Neural cell (in vitro differentiated cells): ENCODE measurements around the gene DPYD. TPM values are rescaled to one million over a fixed set of nuclear protein-coding genes. Genes with fewer than 3 reads are reported as not detected.

Experiments used
- H2AFZ ChIP-seq: fragments of 200-600, 300-800 bp; sonication (generic), shearing (Covaris generic); 2 replicates; pipeline ENCODE4 v1.6.0; 2014; ENCODE audit warnings: low read depth, mild to moderate bottlenecking, antibody characterized with exemption, low read length, moderate library complexity
- H3F3A ChIP-seq: fragments of 200-600 bp; shearing (Covaris generic); 2 replicates; pipeline ENCODE4 v1.6.1; 2016; ENCODE audit warnings: mild to moderate bottlenecking, moderate library complexity, mixed read lengths, antibody characterized with exemption, low read length; ENCODE audit not compliant: insufficient read depth, poor library complexity, severe bottlenecking
- H3K27ac ChIP-seq: fragments of 200-600, 300-800 bp; sonication (generic), shearing (Covaris generic); 2 replicates; pipeline ENCODE4 v1.5.1; 2014; ENCODE audit warnings: mild to moderate bottlenecking, low read length, moderate library complexity
- H3K27me3 ChIP-seq: fragments of 300-800, 200-600 bp; sonication (generic), shearing (Covaris generic); 2 replicates; pipeline ENCODE4 v1.6.0; 2014; ENCODE audit warnings: mild to moderate bottlenecking, low read depth, low read length, moderate library complexity; ENCODE audit not compliant: insufficient read depth
- H3K36me3 ChIP-seq: fragments of 300-800, 200-600 bp; sonication (generic), shearing (Covaris generic); 2 replicates; pipeline ENCODE4 v1.5.1; 2014; ENCODE audit warnings: mild to moderate bottlenecking, antibody characterized with exemption, low read length, moderate library complexity; ENCODE audit not compliant: insufficient read depth
- H3K4me2 ChIP-seq: fragments of 300-800, 200-600 bp; sonication (generic), shearing (Covaris generic); 2 replicates; pipeline ENCODE4 v1.6.0; 2014; ENCODE audit warnings: mild to moderate bottlenecking, low read length
- H3K4me3 ChIP-seq: fragments of 300-800, 200-600 bp; sonication (generic), shearing (Covaris generic); 2 replicates; pipeline ENCODE4 v1.5.1; 2014; ENCODE audit warnings: mild to moderate bottlenecking, low read length, moderate library complexity
- H3K79me2 ChIP-seq: fragments of 200-600 bp; shearing (Covaris generic); replicated peaks from 2 replicates; pipeline ENCODE4 v1.6.0; 2014; ENCODE audit warnings: mild to moderate bottlenecking, low read length, moderate library complexity; ENCODE audit not compliant: insufficient read depth
- H3K9ac ChIP-seq: fragments of 300-800, 200-600 bp; sonication (generic), shearing (Covaris generic); 2 replicates; pipeline ENCODE4 v1.6.1; 2016; ENCODE audit warnings: mild to moderate bottlenecking, low read length, mixed read lengths
- H3K9me2 ChIP-seq: fragments of 200-600 bp; shearing (Covaris generic); 2 replicates; pipeline ENCODE4 v1.6.1; 2016; ENCODE audit warnings: mild to moderate bottlenecking, low read length, mixed read lengths; ENCODE audit not compliant: insufficient read depth
- H3K9me3 ChIP-seq: fragments of 200-600, 300-800 bp; sonication (generic), shearing (Covaris generic); 2 replicates; pipeline ENCODE4 v1.6.1; 2016; ENCODE audit warnings: mild to moderate bottlenecking, mixed run types, low read length, moderate library complexity, mixed read lengths
- H4K20me1 ChIP-seq: fragments of 200-600 bp; shearing (Covaris generic); 2 replicates; pipeline ENCODE4 v1.6.1; 2016; ENCODE audit warnings: mild to moderate bottlenecking, mixed run types; ENCODE audit not compliant: insufficient read depth
- EP300 ChIP-seq: fragments of 450-650 bp; conservative IDR thresholded peaks from 2 replicates; pipeline ENCODE4 v1.6.1; 2014; ENCODE audit warnings: antibody characterized with exemption, mild to moderate bottlenecking, moderate library complexity; ENCODE audit not compliant: poor library complexity, severe bottlenecking
- EZH2 ChIP-seq: fragments of 200-600, 300-800 bp; shearing (Covaris generic), sonication (generic); IDR thresholded peaks from 2 replicates; pipeline ENCODE4 v1.6.1; 2014; ENCODE audit warnings: antibody characterized with exemption, low read length, borderline replicate concordance, mild to moderate bottlenecking; ENCODE audit not compliant: insufficient read depth, poor library complexity, severe bottlenecking
- MXI1 ChIP-seq: fragments of 450-650 bp; conservative IDR thresholded peaks from 2 replicates; pipeline ENCODE4 v1.6.1; 2014; ENCODE audit warnings: antibody characterized with exemption, mild to moderate bottlenecking; ENCODE audit not compliant: poor library complexity, severe bottlenecking
- POLR2AphosphoS5 ChIP-seq: IDR thresholded peaks from 2 replicates; pipeline ENCODE4 v1.6.1; 2012
- RAD21 ChIP-seq: fragments of 450-650 bp; conservative IDR thresholded peaks from 2 replicates; pipeline ENCODE4 v1.6.1; 2014; ENCODE audit warnings: antibody characterized with exemption, mild to moderate bottlenecking, moderate library complexity
- SMC3 ChIP-seq: fragments of 450-650 bp; conservative IDR thresholded peaks from 2 replicates; pipeline ENCODE4 v1.6.1; 2014; ENCODE audit warnings: antibody characterized with exemption, mild to moderate bottlenecking, moderate library complexity; ENCODE audit not compliant: poor library complexity
- TAF1 ChIP-seq: IDR thresholded peaks from 2 replicates; pipeline ENCODE4 v1.6.1; 2012; ENCODE audit warnings: low read depth
- polyA plus RNA-seq: library from polyadenylated mRNA; depleted of rRNA; stranded (reverse); fragments of >200 nt; gene quantifications from 2 replicates; pipeline ENCODE4 v1.2.3, GENCODE V29; 2014
- TF ChIP-seq, protein P1 (sequence below): fragments of 450-650 bp; IDR thresholded peaks from 2 replicates; pipeline ENCODE4 v1.5.1; 2014; ENCODE audit warnings: antibody characterized with exemption, mild to moderate bottlenecking, moderate library complexity; ENCODE audit not compliant: poor library complexity, severe bottlenecking
- TF ChIP-seq, protein P2 (sequence below): IDR thresholded peaks from 2 replicates; pipeline ENCODE4 v1.6.1; 2012; ENCODE audit warnings: borderline replicate concordance

DPYD gene
- polyA plus RNA-seq, 1 donor from 2014 or later = 6.7 TPM

DNA sequence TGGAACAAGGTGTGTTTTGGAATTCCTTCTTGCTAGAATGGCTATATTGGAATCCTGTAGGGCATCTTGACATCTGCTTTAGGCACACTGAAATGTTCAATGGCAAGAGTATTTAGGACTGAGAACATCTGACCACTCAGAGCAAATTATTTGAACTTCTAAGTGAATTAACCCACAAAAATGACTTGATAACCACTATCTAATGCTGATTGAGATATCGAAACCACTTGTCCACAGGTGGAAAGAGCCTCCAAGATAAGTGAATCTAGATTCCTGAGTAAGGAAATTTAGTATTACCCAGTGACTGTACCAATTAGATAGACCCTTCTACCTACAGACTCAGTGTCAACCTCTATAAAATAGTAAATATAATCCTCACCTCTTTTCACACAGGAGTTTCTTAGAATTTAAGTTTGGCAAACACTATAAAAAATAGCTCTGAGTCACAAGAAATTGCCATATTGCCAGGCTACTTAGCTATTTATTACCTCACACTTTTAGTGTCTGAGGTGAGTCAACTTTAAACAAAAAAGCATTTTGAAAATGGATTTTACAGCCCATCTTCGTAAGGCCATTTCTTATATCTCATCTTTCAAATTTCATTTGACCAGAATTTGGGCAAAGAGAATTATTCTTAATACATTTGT lies 777.5 kb downstream of the DPYD start:
- no peaks in the 10 kb centered on the region for H3K36me3 ChIP-seq
- no peak overlapping the region for H3K27ac ChIP-seq
- no peak overlapping the region for H2AFZ ChIP-seq
- TF ChIP-seq SMC3 (no peak), POLR2AphosphoS5 (no peak), TAF1 (no peak), MXI1 (no peak), EZH2 (no peak), RAD21 (no peak), EP300 (no peak)
- TF ChIP-seq, protein P1, sequence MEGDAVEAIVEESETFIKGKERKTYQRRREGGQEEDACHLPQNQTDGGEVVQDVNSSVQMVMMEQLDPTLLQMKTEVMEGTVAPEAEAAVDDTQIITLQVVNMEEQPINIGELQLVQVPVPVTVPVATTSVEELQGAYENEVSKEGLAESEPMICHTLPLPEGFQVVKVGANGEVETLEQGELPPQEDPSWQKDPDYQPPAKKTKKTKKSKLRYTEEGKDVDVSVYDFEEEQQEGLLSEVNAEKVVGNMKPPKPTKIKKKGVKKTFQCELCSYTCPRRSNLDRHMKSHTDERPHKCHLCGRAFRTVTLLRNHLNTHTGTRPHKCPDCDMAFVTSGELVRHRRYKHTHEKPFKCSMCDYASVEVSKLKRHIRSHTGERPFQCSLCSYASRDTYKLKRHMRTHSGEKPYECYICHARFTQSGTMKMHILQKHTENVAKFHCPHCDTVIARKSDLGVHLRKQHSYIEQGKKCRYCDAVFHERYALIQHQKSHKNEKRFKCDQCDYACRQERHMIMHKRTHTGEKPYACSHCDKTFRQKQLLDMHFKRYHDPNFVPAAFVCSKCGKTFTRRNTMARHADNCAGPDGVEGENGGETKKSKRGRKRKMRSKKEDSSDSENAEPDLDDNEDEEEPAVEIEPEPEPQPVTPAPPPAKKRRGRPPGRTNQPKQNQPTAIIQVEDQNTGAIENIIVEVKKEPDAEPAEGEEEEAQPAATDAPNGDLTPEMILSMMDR = no peak
- TF ChIP-seq, protein P2, sequence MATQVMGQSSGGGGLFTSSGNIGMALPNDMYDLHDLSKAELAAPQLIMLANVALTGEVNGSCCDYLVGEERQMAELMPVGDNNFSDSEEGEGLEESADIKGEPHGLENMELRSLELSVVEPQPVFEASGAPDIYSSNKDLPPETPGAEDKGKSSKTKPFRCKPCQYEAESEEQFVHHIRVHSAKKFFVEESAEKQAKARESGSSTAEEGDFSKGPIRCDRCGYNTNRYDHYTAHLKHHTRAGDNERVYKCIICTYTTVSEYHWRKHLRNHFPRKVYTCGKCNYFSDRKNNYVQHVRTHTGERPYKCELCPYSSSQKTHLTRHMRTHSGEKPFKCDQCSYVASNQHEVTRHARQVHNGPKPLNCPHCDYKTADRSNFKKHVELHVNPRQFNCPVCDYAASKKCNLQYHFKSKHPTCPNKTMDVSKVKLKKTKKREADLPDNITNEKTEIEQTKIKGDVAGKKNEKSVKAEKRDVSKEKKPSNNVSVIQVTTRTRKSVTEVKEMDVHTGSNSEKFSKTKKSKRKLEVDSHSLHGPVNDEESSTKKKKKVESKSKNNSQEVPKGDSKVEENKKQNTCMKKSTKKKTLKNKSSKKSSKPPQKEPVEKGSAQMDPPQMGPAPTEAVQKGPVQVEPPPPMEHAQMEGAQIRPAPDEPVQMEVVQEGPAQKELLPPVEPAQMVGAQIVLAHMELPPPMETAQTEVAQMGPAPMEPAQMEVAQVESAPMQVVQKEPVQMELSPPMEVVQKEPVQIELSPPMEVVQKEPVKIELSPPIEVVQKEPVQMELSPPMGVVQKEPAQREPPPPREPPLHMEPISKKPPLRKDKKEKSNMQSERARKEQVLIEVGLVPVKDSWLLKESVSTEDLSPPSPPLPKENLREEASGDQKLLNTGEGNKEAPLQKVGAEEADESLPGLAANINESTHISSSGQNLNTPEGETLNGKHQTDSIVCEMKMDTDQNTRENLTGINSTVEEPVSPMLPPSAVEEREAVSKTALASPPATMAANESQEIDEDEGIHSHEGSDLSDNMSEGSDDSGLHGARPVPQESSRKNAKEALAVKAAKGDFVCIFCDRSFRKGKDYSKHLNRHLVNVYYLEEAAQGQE = no peak
- H3K4me3 ChIP-seq = no peak overlapping the region
- H3K9me2 ChIP-seq = no peaks in the 10 kb centered on the region
- H3K79me2 ChIP-seq = no peaks in the 10 kb centered on the region
- no peaks in the 10 kb centered on the region for H4K20me1 ChIP-seq
- no peaks in the 10 kb centered on the region for H3K27me3 ChIP-seq
- H3F3A ChIP-seq = peaks cover 11% of the 10 kb centered on the region
- no peak overlapping the region for H3K9ac ChIP-seq
- no peaks in the 10 kb centered on the region for H3K9me3 ChIP-seq
- no peak overlapping the region for H3K4me2 ChIP-seq

DNA sequence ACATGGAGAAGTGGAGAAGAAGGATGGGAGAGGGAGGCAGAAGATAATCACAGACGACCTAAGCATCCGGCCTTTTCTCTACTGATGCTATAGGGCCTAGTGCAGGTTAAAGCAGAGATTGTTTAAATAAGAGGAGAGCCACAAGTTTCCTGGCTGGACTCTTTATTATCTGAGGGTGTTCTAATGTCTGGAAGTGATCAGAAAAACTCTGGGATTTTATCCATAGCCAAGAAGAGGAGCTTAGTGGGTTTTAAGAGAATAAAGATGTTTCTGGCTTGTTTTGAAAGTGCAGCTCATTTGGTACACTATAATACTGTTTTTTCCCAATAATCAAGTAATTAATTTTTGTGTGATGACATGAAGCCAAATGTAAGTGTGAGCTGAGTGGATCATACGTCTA lies 780.2 kb downstream of the DPYD start:
- no peaks in the 10 kb centered on the region for H3K9me3 ChIP-seq
- no peak overlapping the region for H3K4me3 ChIP-seq
- no peaks in the 10 kb centered on the region for H3K27me3 ChIP-seq
- no peak overlapping the region for H3K4me2 ChIP-seq
- no peak overlapping the region for H2AFZ ChIP-seq
- peaks cover 11% of the 10 kb centered on the region for H3F3A ChIP-seq
- H4K20me1 ChIP-seq = no peaks in the 10 kb centered on the region
- no peaks in the 10 kb centered on the region for H3K79me2 ChIP-seq
- H3K9ac ChIP-seq = no peak overlapping the region
- no peak overlapping the region for H3K27ac ChIP-seq
- H3K36me3 ChIP-seq = no peaks in the 10 kb centered on the region
- TF ChIP-seq, protein P1 = no peak
- TF ChIP-seq EZH2 (no peak), EP300 (no peak), RAD21 (no peak), TAF1 (no peak), POLR2AphosphoS5 (no peak), MXI1 (no peak), SMC3 (no peak)
- TF ChIP-seq, protein P2 = no peak
- H3K9me2 ChIP-seq = no peaks in the 10 kb centered on the region
